AG04449 (cell line): ENCODE measurements around the gene NMRAL1.

Experiments
- CTCF ChIA-PET: fragments of 350-600 bp; formaldehyde crosslinking; extraction: SDS; loops from one replicate; lab custom pipeline; 2021; ENCODE audit warnings: antibody characterized with exemption; lab: Yijun Ruan, JAX
- POLR2A ChIA-PET: fragments of 400-600, 350-600 bp; formaldehyde crosslinking; extraction: SDS; loops from one replicate; lab custom pipeline; 2020; ENCODE audit warnings: antibody characterized with exemption, inconsistent platforms; lab: Yijun Ruan, JAX
- DNase-seq: peaks from one replicate; pipeline ENCODE4 v3.0.0-alpha.2; 2010; ENCODE audit warnings: low read depth, low spot score
- H3K4me3 ChIP-seq: 2 replicates; pipeline ENCODE4 v1.5.1; 2011; ENCODE audit warnings: low read depth, mild to moderate bottlenecking, control low read depth, low read length
- CTCF ChIP-seq: IDR thresholded peaks from one replicate; pipeline ENCODE4 v1.5.1; 2011; ENCODE audit warnings: mild to moderate bottlenecking, moderate library complexity, low read length, control low read depth, inconsistent platforms; ENCODE audit not compliant: insufficient read depth; ENCODE audit errors: missing control alignments

Gene NMRAL1

GRCh38 chr16:4433228-4433627, 41.2 kb downstream of the NMRAL1 start:
- CTCF ChIA-PET: no interaction called here
- TF ChIP-seq CTCF: no peak
- POLR2A ChIA-PET: no interaction called here
- no peak for DNase-seq
- no peak overlapping the region for H3K4me3 ChIP-seq

DNA sequence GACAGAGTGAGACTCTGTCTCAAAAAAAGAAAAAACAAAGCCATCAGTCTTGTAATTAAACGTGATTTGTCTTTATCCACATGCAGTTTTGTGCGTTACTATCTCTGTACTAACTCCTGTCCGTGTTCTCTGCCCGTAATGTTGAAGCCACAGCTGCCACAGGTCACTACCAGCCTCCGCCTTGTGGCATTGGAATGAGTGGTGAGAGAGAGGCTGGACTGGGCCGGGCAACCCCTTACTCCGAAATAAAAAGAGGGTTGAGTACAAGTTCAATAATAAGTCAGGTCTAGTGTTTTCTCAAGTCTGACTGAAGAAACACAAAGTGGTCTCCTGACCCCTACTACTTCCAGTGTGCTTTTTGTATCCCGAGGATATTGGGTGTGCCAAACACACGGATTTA, 43.4 kb downstream of the NMRAL1 start:
- no peak overlapping the region for H3K4me3 ChIP-seq
- no peak for DNase-seq
- TF ChIP-seq CTCF: no peak
- ChIA-PET POLR2A (no interaction called here), CTCF (no interaction called here)

DNA sequence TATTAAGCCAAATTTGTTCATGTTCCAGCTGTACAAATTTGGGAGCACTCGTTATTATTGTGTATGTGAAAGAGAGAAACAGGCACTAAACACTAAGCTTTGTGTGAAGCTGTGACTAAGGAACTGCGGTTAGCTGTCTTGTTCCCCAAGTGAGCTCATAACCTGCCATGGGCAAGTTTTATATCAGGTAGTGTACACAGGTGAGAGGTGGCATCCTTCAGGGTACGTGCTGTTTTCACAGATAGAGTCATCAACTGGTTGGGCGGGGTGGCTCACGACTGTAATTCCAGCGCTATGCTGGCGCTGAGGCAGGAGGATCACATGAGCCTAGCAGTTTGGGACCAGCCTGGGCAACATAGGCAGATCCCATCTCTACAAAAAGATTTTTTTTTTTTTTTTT, 45.9 kb downstream of the NMRAL1 start:
- ChIA-PET CTCF (interaction anchor here (0.9 kb wide), 1 partner anchor 26 kb away, joined by 4 read pairs; no protein-coding TSS in a partner anchor), POLR2A (no interaction called here)
- DNase-seq: no peak
- TF ChIP-seq CTCF: no peak
- no peak overlapping the region for H3K4me3 ChIP-seq

DNA sequence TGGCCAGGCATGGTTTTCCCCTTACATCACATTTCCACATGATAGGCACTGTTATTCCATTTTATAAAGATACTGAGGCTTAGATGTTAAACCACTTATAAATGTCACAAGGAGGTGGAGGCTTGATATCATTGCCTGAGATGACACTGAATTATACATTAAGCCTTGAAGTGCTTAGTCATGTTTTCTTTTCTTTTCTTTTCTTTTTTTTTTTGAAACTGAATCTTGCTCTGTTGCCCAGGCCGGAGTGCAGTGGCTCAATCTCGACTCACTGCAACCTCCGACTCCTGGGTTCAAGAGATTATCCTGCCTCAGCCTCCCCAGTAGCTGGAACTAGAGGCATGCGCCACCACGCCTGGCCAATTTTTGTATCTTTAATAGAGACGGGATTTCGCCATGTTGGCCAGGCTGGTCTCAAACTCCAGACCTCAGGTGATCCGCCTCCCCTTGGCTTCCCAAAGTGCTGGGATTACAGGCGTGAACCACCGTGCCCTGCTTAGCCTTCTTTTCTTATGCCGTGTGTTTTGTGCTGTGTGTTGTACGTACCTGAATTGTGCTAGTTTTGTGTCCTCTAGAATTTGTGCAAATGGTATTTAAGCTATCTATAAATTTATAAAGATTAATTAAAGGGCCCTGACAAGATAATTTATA, 47.6 kb downstream of the NMRAL1 start:
- no peak for TF ChIP-seq CTCF
- POLR2A ChIA-PET: interaction anchor here (0.6 kb wide), 1 partner anchor 24 kb away, joined by 3 read pairs; no protein-coding TSS in a partner anchor
- CTCF ChIA-PET: interaction anchor here (1.0 to 1.4 kb wide), 2 partner anchors 22 to 159 kb away, joined by 3 read pairs; no protein-coding TSS in a partner anchor
- no peak for DNase-seq
- peak overlapping the region; percentile 72 for H3K4me3 ChIP-seq

DNA sequence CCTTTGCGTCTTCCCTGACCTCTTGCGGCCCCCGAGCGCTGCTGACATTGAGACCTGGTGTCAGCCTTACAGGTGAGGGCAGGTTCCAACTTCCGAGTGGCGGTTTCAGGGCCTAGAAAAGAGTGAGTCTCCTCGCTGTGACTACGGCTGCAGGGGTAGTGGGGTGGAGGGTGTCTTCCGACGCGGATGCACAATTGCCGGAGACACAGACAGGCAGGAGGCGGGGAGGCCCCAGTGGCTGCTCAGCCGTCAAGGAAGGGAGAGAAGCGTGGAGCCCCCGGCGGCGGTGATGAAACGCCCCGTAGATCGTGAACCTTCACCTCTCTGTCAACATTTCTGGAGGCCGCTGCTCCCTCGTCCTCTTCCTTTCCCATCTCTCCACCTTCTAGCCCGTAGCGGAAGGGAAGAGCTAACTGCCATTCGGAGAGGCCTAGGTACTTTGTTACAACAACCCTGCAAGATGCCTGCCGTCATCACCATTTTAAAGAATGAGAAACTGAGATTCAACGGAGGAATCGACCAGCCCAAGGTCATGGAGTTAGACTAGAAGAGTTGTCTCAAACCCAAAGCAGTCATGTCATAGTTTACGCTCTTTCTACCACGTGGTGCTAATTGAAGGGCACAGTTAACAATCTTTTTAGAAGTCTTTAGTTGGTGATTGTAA, 48.3 kb downstream of the NMRAL1 start:
- no peak for DNase-seq

More for the DNA sequence above, 48.3 kb downstream of the NMRAL1 start:
- ChIA-PET POLR2A (interaction anchor here (0.6 kb wide), 1 partner anchor 25 kb away, joined by 3 read pairs; no protein-coding TSS in a partner anchor), CTCF (interaction anchor here (0.6 to 1.4 kb wide), 2 partner anchors 24 to 160 kb away, joined by 3 read pairs; no protein-coding TSS in a partner anchor)
- peak overlapping the region; percentile 72 for H3K4me3 ChIP-seq
- no peak for TF ChIP-seq CTCF
